NT2/D1 (cell line): ENCODE results near the gene CDK5RAP2.

Experiments used
- DNase-seq: peaks from one replicate; pipeline ENCODE4 v3.0.0-alpha.2; 2011; ENCODE audit warnings: low read depth, low spot score
- H3K27me3 ChIP-seq: 2 replicates; pipeline ENCODE4 v1.6.0; 2011; ENCODE audit warnings: mild to moderate bottlenecking; ENCODE audit not compliant: insufficient read length, insufficient read depth
- H3K36me3 ChIP-seq: 2 replicates; pipeline ENCODE4 v1.6.1; 2011; ENCODE audit warnings: mild to moderate bottlenecking, low read length, mixed read lengths; ENCODE audit not compliant: insufficient read depth, insufficient read length
- H3K4me1 ChIP-seq: 2 replicates; pipeline ENCODE4 v1.5.1; 2011; ENCODE audit not compliant: insufficient read depth, insufficient read length
- H3K4me3 ChIP-seq: 2 replicates; pipeline ENCODE4 v1.5.1; 2011; ENCODE audit warnings: low read depth; ENCODE audit not compliant: insufficient read length
- H3K9ac ChIP-seq: 2 replicates; pipeline ENCODE4 v1.6.0; 2011; ENCODE audit warnings: low read depth; ENCODE audit not compliant: insufficient read length
- H3K9me3 ChIP-seq: 2 replicates; pipeline ENCODE4 v1.5.1; 2011; ENCODE audit warnings: mild to moderate bottlenecking, low read length; ENCODE audit not compliant: insufficient read depth
- SUZ12 ChIP-seq: IDR thresholded peaks from 2 replicates; pipeline ENCODE4 v1.6.1; 2011; ENCODE audit not compliant: insufficient read length, insufficient read depth; ENCODE audit errors: extremely low read depth
- YY1 ChIP-seq: IDR thresholded peaks from 2 replicates; pipeline ENCODE4 v1.6.1; 2011; ENCODE audit not compliant: insufficient read length, insufficient read depth
- ZNF274 ChIP-seq: IDR thresholded peaks from 2 replicates; pipeline ENCODE4 v1.6.1; 2011; ENCODE audit warnings: mild to moderate bottlenecking, low read depth, low read length

CDK5RAP2 gene

GRCh38 chr9:120621941-120622340 lies 42.0 kb upstream of the CDK5RAP2 start:
- Histone ChIP-seq H3K9ac (no peak overlapping the region), H3K4me1 (no peaks in the 10 kb centered on the region), H3K4me3 (no peak overlapping the region), H3K27me3 (no peaks in the 10 kb centered on the region), H3K36me3 (no peaks in the 10 kb centered on the region), H3K9me3 (no peaks in the 10 kb centered on the region)
- DNase-seq = no peak
- TF ChIP-seq YY1 (no peak), ZNF274 (no peak), SUZ12 (no peak)

GRCh38 chr9:120619751-120620655 lies 40.0 kb upstream of the CDK5RAP2 start:
- H3K4me1 ChIP-seq = no peaks in the 10 kb centered on the region
- no peaks in the 10 kb centered on the region for H3K36me3 ChIP-seq
- no peak overlapping the region for H3K4me3 ChIP-seq
- no peaks in the 10 kb centered on the region for H3K9me3 ChIP-seq
- TF ChIP-seq ZNF274 = no peak
- no peak for TF ChIP-seq SUZ12
- no peak for TF ChIP-seq YY1
- H3K27me3 ChIP-seq = no peaks in the 10 kb centered on the region
- peak; percentile 51 for DNase-seq
- no peak overlapping the region for H3K9ac ChIP-seq

GRCh38 chr9:120616966-120617935 lies 37.3 kb upstream of the CDK5RAP2 start:
- H3K9ac ChIP-seq = no peak overlapping the region
- TF ChIP-seq SUZ12 = no peak
- TF ChIP-seq ZNF274 = no peak
- TF ChIP-seq YY1 = no peak
- no peak for DNase-seq

GRCh38 chr9:120612218-120612617 lies 32.3 kb upstream of the CDK5RAP2 start:
- Histone ChIP-seq H3K4me3 (no peak overlapping the region), H3K27me3 (no peaks in the 10 kb centered on the region), H3K4me1 (no peaks in the 10 kb centered on the region), H3K9ac (no peak overlapping the region), H3K9me3 (no peaks in the 10 kb centered on the region), H3K36me3 (no peaks in the 10 kb centered on the region)
- no peak for DNase-seq
- TF ChIP-seq YY1 (no peak), ZNF274 (no peak), SUZ12 (no peak)

More at GRCh38 chr9:120616966-120617935, 37.3 kb upstream of the CDK5RAP2 start:
- H3K36me3 ChIP-seq = no peaks in the 10 kb centered on the region
- no peak overlapping the region for H3K4me3 ChIP-seq
- H3K9me3 ChIP-seq = no peaks in the 10 kb centered on the region
- H3K27me3 ChIP-seq = no peaks in the 10 kb centered on the region
- H3K4me1 ChIP-seq = no peaks in the 10 kb centered on the region

- no peak overlapping the region for H3K4me3 ChIP-seq
- TF ChIP-seq SUZ12 = no peak
- TF ChIP-seq YY1 = no peak
- no peak for TF ChIP-seq ZNF274
- no peak overlapping the region for H3K9ac ChIP-seq
- H3K4me1 ChIP-seq = no peaks in the 10 kb centered on the region
- no peaks in the 10 kb centered on the region for H3K36me3 ChIP-seq
- no peaks in the 10 kb centered on the region for H3K27me3 ChIP-seq
- no peaks in the 10 kb centered on the region for H3K9me3 ChIP-seq
- DNase-seq = no peak
Measured at GRCh38 chr9:120611690-120612068, 31.7 kb upstream of the CDK5RAP2 start.

DNA sequence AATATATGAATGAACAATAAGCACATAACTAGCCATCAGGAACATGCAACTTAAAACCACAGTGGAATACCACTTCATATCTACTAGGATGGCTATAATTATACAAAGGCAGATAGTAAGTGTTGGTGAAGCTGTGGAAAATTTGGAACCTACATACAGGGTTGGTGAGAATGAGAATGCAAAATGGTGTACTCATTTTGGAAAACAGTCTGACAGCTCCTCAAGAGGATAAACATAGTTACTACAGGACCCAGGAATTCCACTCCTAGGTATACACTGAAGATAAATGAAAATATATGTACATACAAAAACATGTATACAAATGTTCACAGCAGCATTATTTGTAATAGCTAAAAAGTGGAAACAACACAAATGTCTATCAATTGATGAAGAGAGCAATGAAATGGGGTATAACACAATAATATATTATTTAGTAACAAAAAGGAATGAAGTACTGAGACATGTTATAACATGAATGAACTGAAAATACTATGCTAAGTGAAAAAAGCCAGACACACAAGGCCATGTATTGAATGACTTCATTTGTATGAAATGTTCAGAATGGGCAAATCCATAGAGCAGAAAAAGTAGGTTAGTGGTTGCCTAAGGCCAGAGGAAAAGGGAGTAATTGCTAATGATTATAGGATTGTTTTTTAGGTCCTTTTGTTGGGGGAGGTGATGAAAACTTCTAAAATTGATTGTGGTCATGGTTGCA lies 31.2 kb upstream of the CDK5RAP2 start:
- Histone ChIP-seq H3K4me3 (no peak overlapping the region), H3K4me1 (no peaks in the 10 kb centered on the region), H3K36me3 (no peaks in the 10 kb centered on the region), H3K27me3 (no peaks in the 10 kb centered on the region), H3K9ac (no peak overlapping the region), H3K9me3 (no peaks in the 10 kb centered on the region)
- no peak for DNase-seq
- TF ChIP-seq YY1 (no peak), SUZ12 (no peak), ZNF274 (no peak)
